Measurements from ENCODE around the gene CELSR2.

DNA sequence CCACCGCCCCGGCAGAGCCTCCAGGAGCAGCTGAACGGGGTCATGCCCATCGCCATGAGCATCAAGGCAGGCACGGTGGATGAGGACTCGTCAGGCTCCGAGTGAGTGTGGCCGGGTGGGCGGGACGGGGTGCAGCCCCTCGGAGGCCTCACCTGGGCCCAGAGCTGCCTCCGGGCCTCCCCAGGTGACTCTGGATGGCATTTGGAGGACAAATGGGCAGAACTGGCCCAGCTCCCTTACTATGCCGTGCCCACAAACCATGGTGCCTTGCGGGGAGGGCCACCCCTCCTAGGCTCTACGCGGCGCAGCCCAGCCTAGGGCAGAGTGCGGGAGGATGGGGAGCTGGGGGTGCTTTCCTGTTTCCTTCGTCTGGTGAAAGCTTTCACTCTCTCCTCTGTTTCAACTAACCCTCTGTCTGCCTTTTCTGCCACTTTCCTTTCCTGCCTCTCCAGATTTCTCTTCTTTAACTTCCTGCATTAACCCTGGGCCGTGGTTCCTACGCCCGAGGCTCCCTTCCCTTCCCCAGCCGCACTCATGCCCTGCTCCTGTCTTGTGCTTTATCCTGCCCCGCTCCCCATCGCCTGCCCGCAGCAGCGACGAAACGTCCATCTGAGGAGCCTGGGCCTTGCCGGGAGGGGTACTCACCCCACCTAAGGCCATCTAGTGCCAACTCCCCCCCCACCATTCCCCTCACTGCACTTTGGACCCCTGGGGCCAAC, 24.4 kb downstream of the CELSR2 start:
- TF ChIP-seq, protein P1, sequence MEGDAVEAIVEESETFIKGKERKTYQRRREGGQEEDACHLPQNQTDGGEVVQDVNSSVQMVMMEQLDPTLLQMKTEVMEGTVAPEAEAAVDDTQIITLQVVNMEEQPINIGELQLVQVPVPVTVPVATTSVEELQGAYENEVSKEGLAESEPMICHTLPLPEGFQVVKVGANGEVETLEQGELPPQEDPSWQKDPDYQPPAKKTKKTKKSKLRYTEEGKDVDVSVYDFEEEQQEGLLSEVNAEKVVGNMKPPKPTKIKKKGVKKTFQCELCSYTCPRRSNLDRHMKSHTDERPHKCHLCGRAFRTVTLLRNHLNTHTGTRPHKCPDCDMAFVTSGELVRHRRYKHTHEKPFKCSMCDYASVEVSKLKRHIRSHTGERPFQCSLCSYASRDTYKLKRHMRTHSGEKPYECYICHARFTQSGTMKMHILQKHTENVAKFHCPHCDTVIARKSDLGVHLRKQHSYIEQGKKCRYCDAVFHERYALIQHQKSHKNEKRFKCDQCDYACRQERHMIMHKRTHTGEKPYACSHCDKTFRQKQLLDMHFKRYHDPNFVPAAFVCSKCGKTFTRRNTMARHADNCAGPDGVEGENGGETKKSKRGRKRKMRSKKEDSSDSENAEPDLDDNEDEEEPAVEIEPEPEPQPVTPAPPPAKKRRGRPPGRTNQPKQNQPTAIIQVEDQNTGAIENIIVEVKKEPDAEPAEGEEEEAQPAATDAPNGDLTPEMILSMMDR (IDR thresholded peaks at IDR 0.05): no peak
- TF ChIP-seq EP300 (IDR thresholded peaks at IDR 0.05) (no peak), POLR2AphosphoS5 (IDR thresholded peaks at IDR 0.05) (no peak), POLR2A (IDR thresholded peaks at IDR 0.05) (no peak)

All from stomach (tissue), 4 donors.